WTC11 (cell line): Measurements from ENCODE around the gene TAF13. TPM values are rescaled to one million over a fixed set of nuclear protein-coding genes. Genes with fewer than 3 reads are reported as not detected.
A peak's percentile ranks its signal among the peaks of the same experiment; 100 is the strongest.

Experiments used
- ATAC-seq: fragments of 200-7000 bp; cut with Tn5 transposase; 2 replicates; pipeline ENCODE4 v1.10.0; 2021; ENCODE audit warnings: mild to moderate bottlenecking, moderate library complexity
- CTCF ChIA-PET: fragments of 300-600 bp; sonication (Branson Sonifier 250); formaldehyde crosslinking; loops from one replicate; lab custom pipeline; 2021; ENCODE audit warnings: antibody characterized with exemption; lab: Charles Lee
- POLR2A ChIA-PET: fragments of 350-600 bp; sonication (Branson Sonifier 250); formaldehyde crosslinking; loops from one replicate; lab custom pipeline; 2021; ENCODE audit warnings: antibody characterized with exemption; lab: Charles Lee
- DNase-seq: peaks from one replicate; pipeline ENCODE4 v3.0.0; 2021; ENCODE audit warnings: low spot score
- H3K27ac Mint-ChIP-seq: 2 replicates; pipeline ENCODE4 v1.8.0; 2021; ENCODE audit warnings: mixed read lengths
- H3K27me3 Mint-ChIP-seq: 2 replicates; pipeline ENCODE4 v1.8.0; 2021; ENCODE audit warnings: low read depth, mild to moderate bottlenecking, moderate library complexity, mixed read lengths
- H3K36me3 Mint-ChIP-seq: 2 replicates; pipeline ENCODE4 v1.8.0; 2021; ENCODE audit warnings: mixed read lengths
- H3K4me1 Mint-ChIP-seq: 2 replicates; pipeline ENCODE4 v1.8.0; 2022; ENCODE audit warnings: mixed read lengths
- H3K4me3 Mint-ChIP-seq: 2 replicates; pipeline ENCODE4 v1.8.0; 2021; ENCODE audit warnings: mild to moderate bottlenecking, moderate library complexity, mixed read lengths
- H3K9me3 Mint-ChIP-seq: 2 replicates; pipeline ENCODE4 v1.8.0; 2021; ENCODE audit warnings: mixed read lengths
- ATF3 ChIP-seq: sonication (generic); formaldehyde crosslinking; conservative IDR thresholded peaks from 2 replicates; pipeline ENCODE4 v1.8.1; 2022; ENCODE audit warnings: mild to moderate bottlenecking, missing genetic modification reagents
- CDX4 ChIP-seq: fragments of 250-450 bp; sonication (Bioruptor Pico); IDR thresholded peaks from 2 replicates; pipeline ENCODE4 v1.9.0; 2021; ENCODE audit warnings: moderate library complexity, mild to moderate bottlenecking, inconsistent platforms, borderline replicate concordance
- ERG ChIP-seq: fragments of 250-450 bp; sonication (Bioruptor Pico); IDR thresholded peaks from 2 replicates; pipeline ENCODE4 v1.8.0; 2021; ENCODE audit warnings: mild to moderate bottlenecking
- ETV6 ChIP-seq: sonication (generic); formaldehyde crosslinking; IDR thresholded peaks from 2 replicates; pipeline ENCODE4 v1.8.1; 2022; ENCODE audit warnings: mild to moderate bottlenecking, missing genetic modification reagents
- GABPB1 ChIP-seq: sonication (generic); formaldehyde crosslinking; IDR thresholded peaks from 2 replicates; pipeline ENCODE4 v1.8.1; 2023; ENCODE audit warnings: mild to moderate bottlenecking, missing genetic modification reagents
- HMGXB4 ChIP-seq: sonication (generic); formaldehyde crosslinking; IDR thresholded peaks from 2 replicates; pipeline ENCODE4 v1.8.1; 2023; ENCODE audit warnings: mild to moderate bottlenecking, moderate library complexity, missing genetic modification reagents
- IRF2 ChIP-seq: sonication (generic); formaldehyde crosslinking; IDR thresholded peaks from 2 replicates; pipeline ENCODE4 v1.8.0; 2022; ENCODE audit warnings: low read depth, missing genetic modification reagents, borderline replicate concordance
- MXD4 ChIP-seq: fragments of 250-450 bp; sonication (Bioruptor Pico); IDR thresholded peaks from 2 replicates; pipeline ENCODE4 v1.8.0; 2021; ENCODE audit warnings: mild to moderate bottlenecking, moderate library complexity, borderline replicate concordance
- NFE2L1 ChIP-seq: sonication (generic); formaldehyde crosslinking; IDR thresholded peaks from 2 replicates; pipeline ENCODE4 v1.8.1; 2023; ENCODE audit warnings: missing genetic modification reagents
- NR3C1 ChIP-seq: sonication (generic); formaldehyde crosslinking; conservative IDR thresholded peaks from 2 replicates; pipeline ENCODE4 v1.8.1; 2023; ENCODE audit warnings: low read depth, mild to moderate bottlenecking, missing genetic modification reagents
- TCF7 ChIP-seq: sonication (generic); formaldehyde crosslinking; IDR thresholded peaks from 2 replicates; pipeline ENCODE4 v1.8.0; 2022; ENCODE audit warnings: mild to moderate bottlenecking, low read depth, missing genetic modification reagents, moderate library complexity
- TEAD1 ChIP-seq: sonication (generic); formaldehyde crosslinking; IDR thresholded peaks from 2 replicates; pipeline ENCODE4 v1.8.0; 2022; ENCODE audit warnings: mild to moderate bottlenecking, missing genetic modification reagents
- ZNF232 ChIP-seq: sonication (generic); formaldehyde crosslinking; IDR thresholded peaks from 2 replicates; pipeline ENCODE4 v1.8.0; 2022; ENCODE audit warnings: mild to moderate bottlenecking, missing genetic modification reagents
- ZNF671 ChIP-seq: fragments of 250-450 bp; sonication (Bioruptor Pico); IDR thresholded peaks from 2 replicates; pipeline ENCODE4 v1.8.0; 2021; ENCODE audit warnings: mild to moderate bottlenecking
- total RNA-seq: library from RNA; stranded (reverse); gene quantifications from 3 replicates; pipeline ENCODE4 v1.2.3, GENCODE V29; 2021
- TF ChIP-seq, protein P1 (sequence below): sonication (generic); formaldehyde crosslinking; IDR thresholded peaks from 2 replicates; pipeline ENCODE4 v1.8.1; 2022; ENCODE audit warnings: mild to moderate bottlenecking, missing genetic modification reagents, moderate library complexity, borderline replicate concordance
- TF ChIP-seq, protein P2 (sequence below): sonication (generic); formaldehyde crosslinking; IDR thresholded peaks from 2 replicates; pipeline ENCODE4 v1.8.0; 2022; ENCODE audit warnings: mild to moderate bottlenecking, missing genetic modification reagents
- TF ChIP-seq, protein P3 (sequence below): sonication (generic); formaldehyde crosslinking; IDR thresholded peaks from 2 replicates; pipeline ENCODE4 v1.8.1; 2022; ENCODE audit warnings: missing genetic modification reagents, borderline replicate concordance

The TAF13 gene
- total RNA-seq, 1 experiment from 2014 or later = 43.0 TPM

GRCh38 chr1:109115685-109116084 is 39.9 kb upstream of the TAF13 start:
- CTCF ChIA-PET = interaction anchor here (1.8 kb wide), 1 partner anchor 16 kb away, joined by 10 read pairs; no protein-coding TSS in a partner anchor

GRCh38 chr1:109114342-109114674 is 38.5 kb upstream of the TAF13 start:
- DNase-seq (no peak), ATAC-seq (peak; percentile 8)
- H3K4me3 Mint-ChIP-seq = peak overlapping the region; percentile 79
- no peak overlapping the region for H3K27ac Mint-ChIP-seq
- peaks cover 10% of the 10 kb centered on the region for H3K4me1 Mint-ChIP-seq
- POLR2A ChIA-PET = interaction anchor here (0.8 to 1.0 kb wide), 2 partner anchors 14 to 72 kb away, joined by 3 to 7 read pairs; partner anchors contain the start of gene WDR47
- peaks cover 2% of the 10 kb centered on the region; the same call in 1 of the 2 replicates for H3K9me3 Mint-ChIP-seq
- peaks cover 81% of the 10 kb centered on the region for H3K27me3 Mint-ChIP-seq
- no peak for TF ChIP-seq ETV6 (CRISPR knock-in tag)
- TF ChIP-seq ERG (CRISPR knock-in tag) = no peak
- TF ChIP-seq, protein P1, sequence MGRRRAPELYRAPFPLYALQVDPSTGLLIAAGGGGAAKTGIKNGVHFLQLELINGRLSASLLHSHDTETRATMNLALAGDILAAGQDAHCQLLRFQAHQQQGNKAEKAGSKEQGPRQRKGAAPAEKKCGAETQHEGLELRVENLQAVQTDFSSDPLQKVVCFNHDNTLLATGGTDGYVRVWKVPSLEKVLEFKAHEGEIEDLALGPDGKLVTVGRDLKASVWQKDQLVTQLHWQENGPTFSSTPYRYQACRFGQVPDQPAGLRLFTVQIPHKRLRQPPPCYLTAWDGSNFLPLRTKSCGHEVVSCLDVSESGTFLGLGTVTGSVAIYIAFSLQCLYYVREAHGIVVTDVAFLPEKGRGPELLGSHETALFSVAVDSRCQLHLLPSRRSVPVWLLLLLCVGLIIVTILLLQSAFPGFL (CRISPR knock-in tag) = no peak
- TF ChIP-seq, protein P2, sequence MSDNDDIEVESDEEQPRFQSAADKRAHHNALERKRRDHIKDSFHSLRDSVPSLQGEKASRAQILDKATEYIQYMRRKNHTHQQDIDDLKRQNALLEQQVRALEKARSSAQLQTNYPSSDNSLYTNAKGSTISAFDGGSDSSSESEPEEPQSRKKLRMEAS = 0 out of 2 replicates have a peak, but pooled peaks have one; percentile 33
- H3K36me3 Mint-ChIP-seq = no peaks in the 10 kb centered on the region
- CTCF ChIA-PET = interaction anchor here (0.6 to 1.8 kb wide), 12 partner anchors 14 to 432 kb away, joined by 3 to 10 read pairs (median 4); no protein-coding TSS in a partner anchor

More at GRCh38 chr1:109115685-109116084, 39.9 kb upstream of the TAF13 start:
- DNase-seq = no peak
- Mint-ChIP-seq H3K4me3 (no peak overlapping the region), H3K9me3 (peaks cover 5% of the 10 kb centered on the region; the same call in 1 of the 2 replicates), H3K27ac (no peak overlapping the region), H3K27me3 (peaks cover 68% of the 10 kb centered on the region), H3K4me1 (peaks cover 10% of the 10 kb centered on the region), H3K36me3 (no peaks in the 10 kb centered on the region)
- TF ChIP-seq TCF7 (no peak), NR3C1 (CRISPR knock-in tag) (no peak), ERG (CRISPR knock-in tag) (no peak), HMGXB4 (CRISPR knock-in tag) (no peak), IRF2 (CRISPR knock-in tag) (no peak), GABPB1 (CRISPR knock-in tag) (no peak), CDX4 (CRISPR knock-in tag) (no peak), ATF3 (CRISPR knock-in tag) (no peak), TEAD1 (CRISPR knock-in tag) (no peak), ZNF232 (no peak), ZNF671 (CRISPR knock-in tag) (no peak), NFE2L1 (CRISPR knock-in tag) (no peak), MXD4 (CRISPR knock-in tag) (no peak)
- TF ChIP-seq, protein P2 = no peak
- TF ChIP-seq, protein P3, sequence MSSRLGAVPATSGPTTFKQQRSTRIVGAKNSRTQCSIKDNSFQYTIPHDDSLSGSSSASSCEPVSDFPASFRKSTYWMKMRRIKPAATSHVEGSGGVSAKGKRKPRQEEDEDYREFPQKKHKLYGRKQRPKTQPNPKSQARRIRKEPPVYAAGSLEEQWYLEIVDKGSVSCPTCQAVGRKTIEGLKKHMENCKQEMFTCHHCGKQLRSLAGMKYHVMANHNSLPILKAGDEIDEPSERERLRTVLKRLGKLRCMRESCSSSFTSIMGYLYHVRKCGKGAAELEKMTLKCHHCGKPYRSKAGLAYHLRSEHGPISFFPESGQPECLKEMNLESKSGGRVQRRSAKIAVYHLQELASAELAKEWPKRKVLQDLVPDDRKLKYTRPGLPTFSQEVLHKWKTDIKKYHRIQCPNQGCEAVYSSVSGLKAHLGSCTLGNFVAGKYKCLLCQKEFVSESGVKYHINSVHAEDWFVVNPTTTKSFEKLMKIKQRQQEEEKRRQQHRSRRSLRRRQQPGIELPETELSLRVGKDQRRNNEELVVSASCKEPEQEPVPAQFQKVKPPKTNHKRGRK = no peak
- POLR2A ChIA-PET = no interaction called here
- no peak for ATAC-seq
